CD4-positive, alpha-beta T cell treated with Interleukin-21 for 1 hour (primary cell): ENCODE data around the gene KAZN.

ENCODE experiments used
- DNase-seq: peaks from one replicate; pipeline ENCODE4 v3.0.0-alpha.2; 2020

Gene KAZN

DNA sequence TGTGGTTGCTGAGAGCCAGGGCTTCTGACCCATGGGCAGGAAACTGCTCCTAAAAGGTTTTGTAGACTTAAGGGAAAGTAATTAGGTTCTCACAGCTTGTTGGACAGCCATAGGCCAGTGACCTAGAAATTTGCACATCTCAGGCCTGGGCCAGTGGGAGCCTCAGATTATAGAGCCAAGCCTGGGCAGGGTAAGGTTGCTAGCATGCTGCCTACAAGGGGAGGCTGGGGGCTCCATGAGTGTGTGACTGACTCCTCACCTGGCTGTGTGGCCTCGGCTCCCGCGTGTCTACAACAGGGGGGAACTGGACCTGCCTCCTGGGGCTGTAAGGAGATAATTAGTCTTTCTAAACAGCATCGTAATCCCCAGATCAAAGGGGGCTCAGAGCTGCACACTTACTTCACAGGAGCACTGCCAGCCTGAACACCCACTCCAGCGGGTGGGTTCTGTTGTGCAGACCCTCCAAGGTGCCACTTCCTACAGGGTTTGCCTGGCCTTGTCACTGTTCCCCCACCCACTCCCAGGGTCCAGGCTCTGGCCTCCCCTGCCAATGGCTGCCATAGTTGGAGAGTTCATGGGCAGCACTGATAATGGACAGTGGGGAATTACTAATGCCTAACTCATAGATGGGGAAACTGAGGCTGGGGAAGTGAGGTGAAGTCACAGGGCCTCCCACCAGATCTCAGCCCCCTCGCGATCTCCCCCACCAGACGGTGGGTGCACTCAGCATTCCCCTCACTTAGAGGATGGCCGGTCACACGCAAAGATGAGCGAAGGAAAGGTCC, 324.6 kb downstream of the KAZN start:
- DNase-seq: no peak

- peak; percentile 11 for DNase-seq
Measured at GRCh38 chr1:14923727-14924452, 325.4 kb downstream of the KAZN start.

GRCh38 chr1:14924455-14925331, 326.2 kb downstream of the KAZN start:
- DNase-seq: no peak

DNA sequence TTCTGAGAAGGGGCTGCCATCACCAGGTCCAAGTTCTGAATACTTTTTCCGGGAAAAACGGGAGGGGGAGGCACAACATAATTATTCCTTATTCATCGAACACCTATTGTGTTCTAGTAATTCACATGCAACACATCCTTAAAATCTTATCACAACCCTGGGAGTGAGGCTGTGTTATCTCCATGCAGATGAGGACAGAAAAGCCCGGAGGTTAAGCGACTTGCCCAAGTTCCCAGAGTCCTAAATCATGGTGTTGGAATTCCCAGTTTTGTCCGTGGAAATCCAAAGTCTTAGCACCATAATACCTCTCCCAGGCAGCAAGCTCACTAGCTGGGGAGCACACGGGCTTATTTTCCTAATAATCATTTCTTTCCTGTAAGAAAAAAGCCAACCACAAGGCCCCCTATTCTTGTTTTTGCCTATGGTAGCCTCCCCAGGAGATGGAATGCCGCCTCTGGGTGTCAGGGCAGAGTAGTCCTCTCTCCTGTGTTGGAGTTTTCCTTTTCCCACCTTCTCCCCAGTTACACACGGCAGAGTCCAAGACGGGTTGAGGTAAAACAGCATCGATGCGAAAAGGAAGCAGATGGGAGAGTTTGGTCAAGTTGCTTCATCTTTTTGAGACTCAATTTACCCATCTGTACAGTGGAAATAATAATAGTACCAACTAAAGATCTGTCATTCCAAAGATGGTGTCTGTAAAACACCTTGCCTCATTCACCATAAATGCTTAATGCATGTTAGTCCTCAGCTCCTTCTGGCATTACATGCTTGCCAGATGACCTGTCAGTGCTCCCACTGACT, 327.1 kb downstream of the KAZN start:
- no peak for DNase-seq

- DNase-seq: no peak
Measured at GRCh38 chr1:14926229-14926628, 327.7 kb downstream of the KAZN start.

- DNase-seq: no peak
Measured at GRCh38 chr1:14926818-14927575, 328.5 kb downstream of the KAZN start.

DNA sequence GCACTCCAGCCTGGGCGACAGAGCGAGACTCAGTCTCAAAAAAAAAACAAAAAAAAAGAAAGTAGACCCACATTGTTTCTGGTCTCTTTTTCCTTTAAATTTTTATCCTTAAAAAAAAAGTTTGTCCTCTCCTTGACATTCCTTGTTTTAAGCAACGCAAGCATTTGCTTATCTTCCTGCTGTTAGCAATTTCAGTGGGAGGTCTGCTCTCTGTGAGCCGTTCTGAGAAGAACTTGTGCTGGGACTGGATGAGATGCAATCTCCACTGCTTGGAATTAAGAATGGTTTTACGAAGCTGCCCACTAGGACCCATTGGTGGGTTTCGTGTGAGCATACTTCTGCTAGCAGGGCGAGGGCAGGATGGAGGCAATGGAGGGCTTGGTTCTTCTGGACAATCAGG, 329.9 kb downstream of the KAZN start:
- no peak for DNase-seq

GRCh38 chr1:14928886-14929546, 330.5 kb downstream of the KAZN start:
- DNase-seq: no peak

GRCh38 chr1:14929547-14930246, 331.2 kb downstream of the KAZN start:
- no peak for DNase-seq

DNA sequence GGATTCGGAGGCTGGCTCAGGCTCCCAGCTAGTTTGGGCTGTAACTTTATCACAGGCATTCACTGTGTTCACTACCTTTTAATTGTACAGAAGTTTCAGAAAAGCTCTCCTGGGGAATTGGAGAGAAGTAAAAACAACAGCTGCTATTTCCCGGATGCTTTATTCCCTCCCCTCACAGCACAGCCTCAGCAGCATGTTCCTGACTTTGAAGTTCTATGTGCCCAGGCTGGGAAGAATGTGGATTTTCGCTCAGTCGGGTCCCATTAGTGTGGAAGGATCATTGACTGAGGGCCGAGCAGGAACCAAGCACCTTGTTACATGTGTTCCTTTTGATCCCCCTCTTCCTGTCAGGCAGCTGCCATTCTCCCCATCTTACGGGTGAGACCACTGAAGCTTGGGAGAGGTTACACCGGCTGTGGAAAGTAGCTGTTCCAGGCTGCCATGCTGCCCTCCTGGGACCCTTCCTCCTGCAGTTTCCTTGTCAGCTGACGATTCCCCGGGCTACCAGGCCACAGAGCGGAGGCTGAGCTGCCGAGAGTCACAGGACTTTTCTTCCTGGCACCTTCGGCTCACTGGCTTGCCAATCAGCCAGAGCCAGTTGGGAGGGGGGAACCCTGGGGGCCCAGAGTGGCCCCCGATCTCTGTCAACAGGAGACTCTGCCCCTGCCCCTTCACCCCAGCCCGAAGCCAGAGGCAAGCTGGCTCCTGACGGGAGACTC, 331.9 kb downstream of the KAZN start:
- no peak for DNase-seq

- no peak for DNase-seq
Measured at GRCh38 chr1:14932034-14932638, 333.7 kb downstream of the KAZN start.

- no peak for DNase-seq
Measured at GRCh38 chr1:14934867-14935266, 336.4 kb downstream of the KAZN start.

DNA sequence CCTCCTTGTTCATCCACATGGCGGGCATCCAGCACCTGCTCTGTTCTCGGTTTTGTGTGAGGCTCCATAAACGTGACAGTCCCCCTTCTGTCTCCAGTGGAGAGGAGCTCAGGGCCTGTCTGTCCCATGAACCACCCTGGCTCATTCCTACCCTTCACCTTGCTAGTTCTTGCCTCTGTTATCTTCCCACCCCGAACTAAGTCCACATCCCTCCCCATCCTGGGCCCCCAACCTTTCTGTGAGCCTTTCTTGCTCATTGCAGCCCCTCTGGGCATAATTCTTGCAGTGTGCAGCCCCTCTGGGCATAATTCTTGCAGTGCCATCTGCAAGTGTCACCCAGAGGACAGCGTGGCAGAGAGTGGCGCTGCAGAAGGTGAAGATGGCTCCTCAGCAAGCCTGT, 338.3 kb downstream of the KAZN start:
- no peak for DNase-seq

DNA sequence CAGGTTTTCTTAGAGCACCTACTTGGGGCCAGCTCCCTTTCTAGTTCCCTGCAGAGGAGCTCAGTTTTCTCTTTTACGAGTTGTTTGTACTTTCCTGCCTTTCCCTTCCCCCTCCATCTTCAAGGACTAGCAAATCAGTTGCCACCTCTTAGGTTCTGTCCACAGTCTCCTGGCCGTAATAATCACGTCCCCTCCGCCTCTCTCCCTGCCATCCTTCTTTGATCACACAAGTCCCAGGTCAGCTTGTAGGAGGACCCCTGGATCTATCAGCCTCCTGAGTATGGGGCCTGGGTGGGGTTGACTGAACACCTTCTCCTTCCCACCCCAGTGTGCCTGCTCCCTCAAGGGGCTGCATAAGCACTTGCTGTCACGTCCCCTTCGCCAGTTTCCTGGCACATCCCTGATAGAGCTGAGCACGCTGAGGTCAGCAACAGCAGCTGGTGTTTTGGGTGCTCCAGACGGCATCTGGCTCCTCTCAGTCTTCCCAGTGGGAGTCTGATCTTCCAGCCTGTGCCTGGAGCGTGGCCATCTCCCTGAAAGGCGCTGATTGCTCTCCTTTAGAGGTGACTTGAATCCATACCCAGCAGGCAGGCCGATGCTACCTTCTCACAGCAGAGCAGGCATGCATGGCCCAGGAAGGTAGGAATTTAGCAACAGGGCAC, 338.9 kb downstream of the KAZN start:
- no peak for DNase-seq

GRCh38 chr1:14939527-14940284, 341.2 kb downstream of the KAZN start:
- DNase-seq: no peak

DNA sequence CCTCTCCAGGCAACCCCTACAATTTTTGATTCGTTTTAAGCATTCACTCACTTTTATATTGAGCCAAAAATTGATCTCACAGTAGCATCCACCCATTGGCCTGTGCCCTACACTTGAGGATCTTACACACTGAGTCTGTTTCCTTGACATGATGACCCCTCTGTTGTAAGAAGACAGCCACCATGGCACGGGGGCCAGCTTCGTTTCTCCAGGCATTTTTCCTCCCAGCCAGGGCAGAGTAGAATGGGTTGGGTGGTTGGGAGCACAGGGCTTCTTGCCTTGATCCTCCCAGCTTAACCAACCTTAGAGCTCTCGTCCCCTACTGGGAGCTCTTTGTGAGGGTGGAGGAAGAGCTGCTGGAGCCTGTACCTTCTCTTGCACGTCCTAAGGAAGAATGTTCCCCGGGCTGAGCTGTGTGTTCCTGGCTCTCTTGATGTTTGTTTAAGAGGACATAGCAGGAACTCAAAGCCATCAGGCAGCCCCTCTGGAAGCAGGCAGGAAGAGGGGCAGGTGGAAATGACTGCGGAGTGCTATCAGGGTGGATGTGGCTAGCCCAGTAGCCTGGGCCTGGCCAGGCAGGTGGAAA, 341.9 kb downstream of the KAZN start:
- DNase-seq: no peak

DNA sequence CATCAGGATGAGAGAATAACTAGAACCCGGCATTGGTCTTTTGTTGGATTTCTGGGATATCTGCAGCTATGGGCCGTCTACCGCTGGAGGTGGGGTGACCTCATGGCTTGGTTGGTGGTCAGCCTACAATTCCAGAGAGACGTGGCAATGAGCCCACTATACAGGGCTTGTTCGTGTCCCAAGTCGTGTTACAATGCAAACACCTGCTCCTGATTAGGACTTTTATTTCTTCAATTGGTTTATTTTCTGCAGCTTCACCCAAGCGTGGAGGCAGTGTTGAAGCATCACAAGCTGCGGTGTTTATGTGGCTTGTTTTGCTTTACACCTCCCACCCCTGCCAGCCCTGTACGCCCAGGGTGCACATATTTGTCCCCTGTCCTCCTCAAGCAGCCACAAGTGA, 343.4 kb downstream of the KAZN start:
- DNase-seq: no peak
